ENCODE measurements around the gene KLF16.
"Not testable (repeated sequence)": the region's sequence is repeated elsewhere in the genome, so short reads cannot be mapped to it uniquely, and the experiment has no call there.

KLF16 gene

GRCh38 chr19:1884291-1884718 lies 20.9 kb upstream of the KLF16 start:
- no peak for DNase-seq (ENCODE audit: low read depth)
- TF ChIP-seq CTCF (conservative IDR thresholded peaks at IDR 0.05; ENCODE audit: low read depth, low read length): no peak
- peak overlapping the region; percentile 86 for H3K4me3 ChIP-seq (ENCODE audit: low read length)

- no peak for DNase-seq (ENCODE audit: low read depth)
Observed at GRCh38 chr19:1883784-1884183, 20.4 kb upstream of the KLF16 start.

GRCh38 chr19:1882786-1883692 lies 19.7 kb upstream of the KLF16 start:
- no peak for TF ChIP-seq CTCF (conservative IDR thresholded peaks at IDR 0.05; ENCODE audit: low read depth, low read length)
- H3K4me3 ChIP-seq (ENCODE audit: low read length): no peak overlapping the region
- no peak for DNase-seq (ENCODE audit: low read depth)

More at GRCh38 chr19:1883784-1884183, 20.4 kb upstream of the KLF16 start:
- no peak for TF ChIP-seq CTCF (conservative IDR thresholded peaks at IDR 0.05; ENCODE audit: low read depth, low read length)
- H3K4me3 ChIP-seq (ENCODE audit: low read length): peak overlapping the region; percentile 86

GRCh38 chr19:1882089-1882785 lies 18.9 kb upstream of the KLF16 start:
- H3K4me3 ChIP-seq (ENCODE audit: low read length): no peak overlapping the region
- DNase-seq (ENCODE audit: low read depth): no peak
- no peak for TF ChIP-seq CTCF (conservative IDR thresholded peaks at IDR 0.05; ENCODE audit: low read depth, low read length)

- DNase-seq (ENCODE audit: low read depth); H3K4me3 ChIP-seq (ENCODE audit: low read length): not testable (repeated sequence)
Observed at GRCh38 chr19:1881393-1882088, 18.2 kb upstream of the KLF16 start.

- no peak for DNase-seq (ENCODE audit: low read depth)
- no peak for TF ChIP-seq CTCF (conservative IDR thresholded peaks at IDR 0.05; ENCODE audit: low read depth, low read length)
- H3K4me3 ChIP-seq (ENCODE audit: low read length): no peak overlapping the region
Observed at GRCh38 chr19:1880611-1881392, 17.4 kb upstream of the KLF16 start.

- not testable (repeated sequence) for H3K4me3 ChIP-seq (ENCODE audit: low read length); DNase-seq (ENCODE audit: low read depth)
Observed at GRCh38 chr19:1879982-1880381, 16.6 kb upstream of the KLF16 start.

- not testable (repeated sequence) for DNase-seq (ENCODE audit: low read depth); H3K4me3 ChIP-seq (ENCODE audit: low read length)
Observed at GRCh38 chr19:1878583-1878982, 15.2 kb upstream of the KLF16 start.

- not testable (repeated sequence) for H3K4me3 ChIP-seq (ENCODE audit: low read length)
Observed at GRCh38 chr19:1877280-1877660, 13.9 kb upstream of the KLF16 start.

More at GRCh38 chr19:1877280-1877660, 13.9 kb upstream of the KLF16 start:
- not testable (repeated sequence) for DNase-seq (ENCODE audit: low read depth)

All from retinal pigment epithelial cell (primary cell).